KOPT-K1 (cell line): ENCODE data around the gene KIAA1671.
"Not testable (repeated sequence)": the region's sequence is repeated elsewhere in the genome, so short reads cannot be mapped to it uniquely, and the experiment has no call there.

Source experiments
- H3K27ac ChIP-seq: fragments of 200-600 bp; sonication (generic); 2 replicates; pipeline ENCODE4 v1.5.1; 2016; ENCODE audit warnings: antibody characterized with exemption, mild to moderate bottlenecking, low read depth, low read length; ENCODE audit not compliant: poor library complexity, severe bottlenecking
- H3K36me3 ChIP-seq: fragments of 200-600 bp; sonication (generic); 2 replicates; pipeline ENCODE4 v1.5.1; 2017; ENCODE audit warnings: antibody characterized with exemption, mild to moderate bottlenecking, low read length, moderate library complexity; ENCODE audit not compliant: insufficient read depth
- H3K9me3 ChIP-seq: fragments of 200-600 bp; sonication (generic); 2 replicates; pipeline ENCODE4 v1.5.1; 2017; ENCODE audit warnings: antibody characterized with exemption, low read length, mild to moderate bottlenecking; ENCODE audit not compliant: insufficient read depth, poor library complexity, severe bottlenecking

KIAA1671 gene

GRCh38 chr22:25199731-25200520, 247.4 kb downstream of the KIAA1671 start, which contains the start of gene CRYBB3:
CRYBB3 (plus strand) TSS chr22:25199858; CDS start chr22:25201397, 1,539 bp downstream.
- H3K9me3 ChIP-seq, result no peaks in the 10 kb centered on the region
- no peaks in the 10 kb centered on the region for H3K36me3 ChIP-seq
- H3K27ac ChIP-seq, result no peak within 1 kb of the TSS

DNA sequence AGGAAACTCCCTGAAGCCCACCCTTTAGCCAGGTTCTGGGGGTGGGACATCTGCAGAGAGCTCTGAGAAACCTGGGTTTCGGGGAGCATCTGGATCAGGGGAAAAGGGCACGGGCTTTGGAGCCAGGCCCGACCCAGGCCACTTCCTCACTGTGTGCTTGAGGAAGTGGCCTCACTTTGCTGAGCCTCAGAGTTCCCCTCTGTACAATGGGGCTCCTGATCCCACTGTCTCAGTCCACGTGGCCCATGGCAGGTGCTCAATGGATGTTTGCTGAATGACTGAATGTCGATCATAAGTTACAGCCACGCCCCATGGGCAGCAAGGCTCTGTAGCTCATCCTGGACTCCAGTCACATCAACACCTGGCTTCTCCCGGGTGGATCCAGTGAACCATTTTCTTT, 248.5 kb downstream of the KIAA1671 start:
- Histone ChIP-seq H3K36me3 (no peaks in the 10 kb centered on the region), H3K27ac (no peak overlapping the region), H3K9me3 (no peaks in the 10 kb centered on the region)

DNA sequence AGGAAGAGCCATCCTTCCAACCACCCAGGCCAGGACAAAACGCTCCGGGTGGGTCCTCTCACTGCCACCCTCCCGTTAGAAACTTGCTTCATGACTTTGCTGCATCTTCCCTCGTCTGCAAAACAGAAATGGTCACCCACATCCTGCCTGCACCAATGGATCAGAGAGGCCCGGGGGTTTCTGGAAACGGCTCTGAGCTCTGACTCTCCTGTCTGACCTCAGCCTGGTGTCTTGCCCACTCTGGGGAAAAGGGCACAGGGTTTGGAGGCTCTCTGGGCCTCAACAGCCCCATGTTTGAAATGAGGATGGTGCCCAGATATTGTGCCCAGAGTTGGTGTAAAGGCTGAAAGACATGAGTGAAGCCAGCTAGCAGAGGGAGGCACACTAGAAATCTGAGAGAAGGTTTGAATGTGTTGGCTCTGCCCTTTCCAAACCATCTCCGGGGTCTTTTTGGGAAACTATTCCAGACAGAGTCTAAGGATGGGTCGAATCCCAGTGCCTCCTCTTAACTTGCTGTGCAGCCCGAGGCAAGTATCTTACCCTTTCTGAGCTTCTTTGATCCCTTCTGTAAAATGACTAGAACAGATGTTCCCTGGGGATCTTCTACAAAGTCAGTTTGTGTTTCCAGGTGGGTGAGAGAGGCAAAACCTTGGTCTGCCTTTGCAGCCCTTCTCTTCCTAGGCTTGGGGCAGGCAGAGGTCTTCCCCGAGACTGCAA, 249.2 kb downstream of the KIAA1671 start:
- Histone ChIP-seq H3K36me3 (no peaks in the 10 kb centered on the region), H3K9me3 (no peaks in the 10 kb centered on the region), H3K27ac (no peak overlapping the region)

- Histone ChIP-seq H3K27ac (no peak overlapping the region), H3K36me3 (no peaks in the 10 kb centered on the region), H3K9me3 (no peaks in the 10 kb centered on the region)
These were observed 249.9 kb downstream of the KIAA1671 start for GRCh38 chr22:25202290-25202921.

DNA sequence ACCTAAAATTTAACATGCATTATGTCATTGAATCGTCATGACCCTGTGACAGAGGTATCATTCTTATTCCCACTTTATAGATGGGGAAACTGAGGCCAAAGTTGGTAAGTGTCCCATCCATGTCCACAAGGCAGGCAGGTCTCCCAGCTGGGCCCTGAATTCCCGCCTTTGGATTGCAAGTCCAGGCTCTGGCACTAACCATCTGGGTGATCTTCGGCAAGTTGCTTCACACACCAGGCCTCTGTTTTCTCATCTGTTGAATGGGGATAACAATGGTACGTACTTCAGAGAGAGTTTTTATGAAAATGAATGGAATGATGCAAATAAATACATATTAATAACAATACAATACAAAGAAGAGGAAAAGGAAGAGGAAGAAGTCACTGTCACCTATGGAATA, 250.6 kb downstream of the KIAA1671 start:
- Histone ChIP-seq H3K36me3 (no peaks in the 10 kb centered on the region), H3K9me3 (no peaks in the 10 kb centered on the region), H3K27ac (no peak overlapping the region)

DNA sequence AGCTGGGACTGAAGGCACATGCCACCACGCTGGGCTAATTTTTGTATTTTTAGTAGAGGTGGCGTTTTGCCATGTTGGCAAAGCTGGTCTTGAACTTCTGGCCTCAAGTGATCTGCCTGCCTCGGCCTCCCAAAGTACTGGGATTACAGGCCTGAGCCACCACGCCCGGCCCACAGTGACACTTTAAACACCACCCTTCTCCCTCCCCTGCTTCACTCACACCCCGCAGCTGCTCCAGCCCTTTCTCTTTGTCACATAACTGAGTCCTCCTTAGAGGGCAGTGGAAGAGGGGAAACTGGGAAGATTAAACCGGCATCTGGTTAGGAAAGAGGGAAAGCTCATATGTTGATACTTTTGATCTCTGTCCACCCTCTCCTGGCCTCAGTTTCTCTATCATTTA, 252.0 kb downstream of the KIAA1671 start:
- not testable (repeated sequence) for H3K27ac ChIP-seq, H3K36me3 ChIP-seq, H3K9me3 ChIP-seq

DNA sequence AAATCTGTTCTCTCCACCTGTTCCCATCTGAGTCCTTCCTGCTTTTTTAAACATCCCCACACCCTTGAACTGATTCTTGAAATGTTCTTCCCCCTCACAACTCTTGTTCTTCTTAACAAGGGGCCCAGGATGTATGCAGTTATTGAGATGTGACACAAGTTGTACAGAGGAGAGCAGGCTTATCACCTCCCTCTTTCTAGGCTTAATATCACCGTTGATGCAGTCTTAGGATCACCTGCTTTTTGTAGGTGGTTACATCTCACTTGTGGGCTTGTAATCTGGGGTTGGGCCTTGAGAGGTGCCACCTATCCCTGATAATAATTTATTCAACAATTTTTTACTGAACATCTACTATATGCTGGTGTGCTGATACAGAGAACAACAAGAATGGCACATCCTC, 253.3 kb downstream of the KIAA1671 start:
- H3K9me3 ChIP-seq, result no peaks in the 10 kb centered on the region
- no peaks in the 10 kb centered on the region for H3K36me3 ChIP-seq
- no peak overlapping the region for H3K27ac ChIP-seq

GRCh38 chr22:25206998-25207397, 254.5 kb downstream of the KIAA1671 start:
- H3K36me3 ChIP-seq, result no peaks in the 10 kb centered on the region
- no peak overlapping the region for H3K27ac ChIP-seq
- H3K9me3 ChIP-seq, result no peaks in the 10 kb centered on the region

DNA sequence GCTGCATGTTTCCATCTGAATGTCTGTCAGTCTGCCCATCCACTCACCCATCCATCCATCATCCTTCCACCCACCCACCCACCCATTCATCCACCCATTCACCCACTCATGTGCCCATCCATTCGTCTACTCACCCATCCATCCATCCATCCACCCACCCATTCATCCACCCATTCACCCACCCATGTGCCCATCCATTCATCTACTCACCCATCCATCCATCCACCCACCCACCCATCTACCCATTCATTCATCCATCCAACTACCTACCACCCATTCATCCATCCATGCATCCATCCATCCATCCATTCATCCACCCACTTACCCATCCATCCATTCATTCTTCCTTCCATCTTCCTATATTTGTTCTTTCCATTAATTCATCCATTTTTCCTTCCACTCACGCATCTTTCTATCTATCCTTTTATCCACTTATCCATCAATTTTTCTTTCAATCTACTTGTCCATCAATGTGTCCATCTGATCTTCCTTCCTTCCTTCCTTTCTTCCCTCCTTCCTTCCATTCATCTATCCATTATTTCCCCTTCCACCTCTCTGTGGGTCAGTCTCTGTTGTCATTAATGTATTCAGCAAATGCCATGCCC, 255.1 kb downstream of the KIAA1671 start:
- H3K36me3 ChIP-seq, result no peaks in the 10 kb centered on the region
- no peak overlapping the region for H3K27ac ChIP-seq
- H3K9me3 ChIP-seq, result no peaks in the 10 kb centered on the region

GRCh38 chr22:25208328-25208727, 255.8 kb downstream of the KIAA1671 start:
- Histone ChIP-seq H3K27ac (no peak overlapping the region), H3K9me3 (no peaks in the 10 kb centered on the region), H3K36me3 (no peaks in the 10 kb centered on the region)

DNA sequence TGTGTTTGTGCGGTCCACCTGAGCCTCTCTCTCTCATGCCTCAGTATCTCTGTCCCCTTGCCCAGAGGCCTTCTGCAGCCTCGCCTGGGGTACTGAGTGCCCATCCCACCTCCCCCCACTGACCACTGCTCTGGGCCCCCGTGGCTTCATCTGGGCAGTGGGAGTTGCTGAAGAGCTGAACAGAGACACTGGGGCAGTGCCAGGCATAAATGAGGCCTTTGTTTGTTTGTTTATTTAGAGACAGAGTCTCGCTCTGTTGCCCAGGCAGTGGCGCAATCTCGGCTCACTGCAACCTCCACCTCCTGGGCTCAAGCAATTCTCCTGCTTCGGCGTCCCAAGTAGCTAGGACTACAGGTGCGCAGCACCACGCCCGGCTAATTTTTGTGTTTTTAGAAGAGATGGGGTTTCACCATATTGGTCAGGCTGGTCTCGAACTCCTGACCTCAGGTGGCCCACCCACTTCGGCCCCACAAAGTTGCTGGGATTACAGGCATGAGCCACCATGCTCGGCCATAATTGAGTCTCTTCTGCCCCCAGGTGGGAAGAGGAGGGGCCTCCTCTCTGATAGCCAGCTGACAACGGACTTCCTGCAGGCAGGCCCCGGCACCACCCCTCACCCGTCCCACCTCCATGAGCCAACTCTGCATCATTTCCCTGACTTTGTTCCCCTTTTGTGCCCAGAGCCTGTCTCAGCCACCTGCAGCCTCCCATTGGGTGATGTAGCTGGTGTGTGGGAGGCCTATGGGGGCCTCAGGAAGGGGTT, 256.4 kb downstream of the KIAA1671 start:
- Histone ChIP-seq H3K36me3 (no peaks in the 10 kb centered on the region), H3K9me3 (no peaks in the 10 kb centered on the region), H3K27ac (no peak overlapping the region)

GRCh38 chr22:25210793-25211192, 258.3 kb downstream of the KIAA1671 start:
- Histone ChIP-seq H3K9me3 (no peaks in the 10 kb centered on the region), H3K36me3 (no peaks in the 10 kb centered on the region), H3K27ac (no peak overlapping the region)

DNA sequence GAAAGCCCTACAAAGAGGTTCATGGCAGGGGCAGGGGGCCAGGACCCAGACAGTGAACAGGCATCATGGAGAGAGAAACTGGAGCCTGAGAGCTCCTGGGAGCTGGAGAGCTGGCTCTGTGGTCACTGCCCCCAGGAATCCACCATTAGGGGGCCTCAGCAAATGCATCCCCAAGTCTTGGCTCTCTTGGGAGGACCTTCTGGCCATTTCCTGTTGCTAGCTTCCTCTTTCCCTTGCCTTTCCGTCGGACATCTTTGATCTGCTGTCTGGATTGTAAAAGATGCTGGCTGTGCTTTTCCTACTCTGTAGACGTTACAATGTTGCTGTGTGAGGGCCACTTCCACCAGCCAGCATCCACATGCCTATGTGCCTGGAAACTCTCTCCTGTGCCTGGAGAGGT, 259.8 kb downstream of the KIAA1671 start:
- Histone ChIP-seq H3K9me3 (no peaks in the 10 kb centered on the region), H3K36me3 (no peaks in the 10 kb centered on the region), H3K27ac (no peak overlapping the region)

DNA sequence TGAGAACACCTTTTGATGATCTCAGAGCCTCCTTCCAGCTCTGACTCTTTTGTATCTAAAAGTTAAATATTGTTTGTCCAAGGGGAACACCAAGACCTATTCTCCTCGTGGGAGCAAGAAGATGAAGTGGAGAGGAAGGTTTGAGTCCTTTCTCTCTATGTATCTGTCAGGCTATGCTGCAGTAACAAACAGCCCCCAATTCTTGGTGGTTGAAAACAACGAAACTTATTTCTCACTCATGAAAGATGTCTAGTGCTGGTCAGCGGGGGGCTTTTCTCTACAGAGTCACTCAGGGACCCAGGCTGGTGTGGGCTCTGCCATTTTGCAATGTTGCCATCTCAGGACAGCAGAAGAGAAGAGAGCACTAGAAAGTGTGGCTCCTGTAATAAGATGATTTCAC, 260.7 kb downstream of the KIAA1671 start:
- Histone ChIP-seq H3K36me3 (no peaks in the 10 kb centered on the region), H3K9me3 (no peaks in the 10 kb centered on the region), H3K27ac (no peak overlapping the region)
